Measurements from ENCODE around the gene EGFLAM.

DNA sequence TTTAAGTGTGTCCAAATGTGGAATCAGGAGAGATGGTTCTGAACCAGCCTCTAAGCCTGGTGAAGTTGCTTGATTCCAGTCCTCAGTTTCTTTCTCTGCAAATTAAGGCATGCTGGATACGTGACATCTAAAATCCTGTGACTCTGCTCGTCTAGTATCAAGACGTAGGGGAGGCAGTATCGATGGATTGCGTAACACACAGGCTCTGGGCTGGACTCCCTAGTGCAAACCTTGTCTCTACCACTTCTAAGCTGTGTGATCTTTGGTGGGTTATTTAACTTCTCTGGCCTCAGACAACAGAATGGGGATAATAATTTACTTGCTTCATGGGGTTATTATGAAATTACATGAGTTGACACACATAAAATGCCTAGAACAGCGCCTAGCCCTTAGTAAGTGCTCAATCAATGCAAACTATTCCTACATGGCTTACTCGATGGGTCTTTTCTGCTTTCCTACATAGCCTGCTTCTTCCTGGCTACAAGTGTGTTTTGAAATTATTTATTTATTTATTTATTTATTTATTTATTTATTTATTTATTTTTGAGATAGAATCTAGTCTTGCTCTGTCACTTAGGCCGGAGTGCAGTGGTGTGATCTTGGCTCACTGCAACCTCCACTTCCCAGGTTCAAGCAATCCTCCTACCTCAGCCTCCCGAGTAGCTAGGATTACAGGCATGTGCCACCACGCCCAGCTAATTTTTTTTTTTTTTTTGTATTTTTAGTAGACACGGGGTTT lies 102.1 kb downstream of the EGFLAM start:
- no peak for TF ChIP-seq SMC3 (IDR thresholded peaks at IDR 0.05; ENCODE audit: borderline replicate concordance, low read length)
- TF ChIP-seq, protein P1, sequence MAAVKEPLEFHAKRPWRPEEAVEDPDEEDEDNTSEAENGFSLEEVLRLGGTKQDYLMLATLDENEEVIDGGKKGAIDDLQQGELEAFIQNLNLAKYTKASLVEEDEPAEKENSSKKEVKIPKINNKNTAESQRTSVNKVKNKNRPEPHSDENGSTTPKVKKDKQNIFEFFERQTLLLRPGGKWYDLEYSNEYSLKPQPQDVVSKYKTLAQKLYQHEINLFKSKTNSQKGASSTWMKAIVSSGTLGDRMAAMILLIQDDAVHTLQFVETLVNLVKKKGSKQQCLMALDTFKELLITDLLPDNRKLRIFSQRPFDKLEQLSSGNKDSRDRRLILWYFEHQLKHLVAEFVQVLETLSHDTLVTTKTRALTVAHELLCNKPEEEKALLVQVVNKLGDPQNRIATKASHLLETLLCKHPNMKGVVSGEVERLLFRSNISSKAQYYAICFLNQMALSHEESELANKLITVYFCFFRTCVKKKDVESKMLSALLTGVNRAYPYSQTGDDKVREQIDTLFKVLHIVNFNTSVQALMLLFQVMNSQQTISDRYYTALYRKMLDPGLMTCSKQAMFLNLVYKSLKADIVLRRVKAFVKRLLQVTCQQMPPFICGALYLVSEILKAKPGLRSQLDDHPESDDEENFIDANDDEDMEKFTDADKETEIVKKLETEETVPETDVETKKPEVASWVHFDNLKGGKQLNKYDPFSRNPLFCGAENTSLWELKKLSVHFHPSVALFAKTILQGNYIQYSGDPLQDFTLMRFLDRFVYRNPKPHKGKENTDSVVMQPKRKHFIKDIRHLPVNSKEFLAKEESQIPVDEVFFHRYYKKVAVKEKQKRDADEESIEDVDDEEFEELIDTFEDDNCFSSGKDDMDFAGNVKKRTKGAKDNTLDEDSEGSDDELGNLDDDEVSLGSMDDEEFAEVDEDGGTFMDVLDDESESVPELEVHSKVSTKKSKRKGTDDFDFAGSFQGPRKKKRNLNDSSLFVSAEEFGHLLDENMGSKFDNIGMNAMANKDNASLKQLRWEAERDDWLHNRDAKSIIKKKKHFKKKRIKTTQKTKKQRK (IDR thresholded peaks at IDR 0.05; ENCODE audit: low read depth, low read length): no peak

Measured in GM12878 (cell line).